T-helper 1 cell treated with Interleukin-12 subunit alpha and Interleukin-12 subunit beta and Interleukin-4 antibody, amounts not matched to agents 30 μg/mL and 1 μg/mL, for 36 hours (primary cell): Measurements from ENCODE around the gene GNG2.

Experiments used
- H3K27ac Mint-ChIP-seq: one replicate; pipeline ENCODE4 v1.8.0; 2021; ENCODE audit warnings: mild to moderate bottlenecking, mixed read lengths
- H3K27me3 Mint-ChIP-seq: one replicate; pipeline ENCODE4 v1.8.0; 2021; ENCODE audit warnings: low read depth, mixed read lengths
- H3K36me3 Mint-ChIP-seq: one replicate; pipeline ENCODE4 v1.8.0; 2021; ENCODE audit warnings: low read depth, mixed read lengths
- H3K4me1 Mint-ChIP-seq: one replicate; pipeline ENCODE4 v1.8.0; 2021; ENCODE audit warnings: low read depth, mixed read lengths
- H3K4me3 Mint-ChIP-seq: one replicate; pipeline ENCODE4 v1.8.0; 2021; ENCODE audit warnings: mild to moderate bottlenecking, moderate library complexity, mixed read lengths
- H3K9me3 Mint-ChIP-seq: one replicate; pipeline ENCODE4 v1.8.0; 2021; ENCODE audit warnings: mixed read lengths

GNG2 gene

DNA sequence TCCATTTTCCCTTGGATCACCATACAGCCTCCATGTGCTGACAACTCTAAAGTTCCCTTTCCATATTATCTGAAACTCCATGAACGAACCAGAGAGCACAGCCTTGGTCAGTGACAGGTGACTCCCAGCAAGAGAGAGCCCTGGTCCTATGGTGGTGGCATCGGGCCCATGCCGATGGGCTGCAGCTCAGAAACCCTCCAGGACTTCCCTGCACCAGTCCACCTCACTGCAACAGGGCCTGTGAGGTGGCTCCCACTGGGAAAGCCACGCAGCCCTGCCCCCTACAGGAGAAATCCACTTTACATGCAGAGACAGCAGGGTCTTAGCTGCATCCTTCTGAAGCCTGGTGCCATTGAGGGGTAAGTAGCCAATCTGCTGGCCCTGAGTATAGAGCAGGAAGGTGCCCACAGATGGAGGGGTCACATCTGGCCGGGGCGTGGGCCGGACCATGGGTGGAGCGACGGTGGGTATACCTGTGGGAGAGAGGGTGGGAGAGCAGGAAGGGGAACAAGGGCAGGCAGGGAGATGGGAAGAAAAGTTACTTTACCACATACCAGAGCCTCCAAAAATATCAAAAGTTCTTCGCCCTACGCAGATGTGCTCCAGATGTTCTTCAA, 153.7 kb downstream of the GNG2 start:
- Mint-ChIP-seq H3K27me3 (no peaks in the 10 kb centered on the region), H3K36me3 (peaks cover 19% of the 10 kb centered on the region), H3K4me1 (peaks cover 5% of the 10 kb centered on the region), H3K27ac (no peak overlapping the region), H3K9me3 (no peaks in the 10 kb centered on the region), H3K4me3 (no peak overlapping the region)

DNA sequence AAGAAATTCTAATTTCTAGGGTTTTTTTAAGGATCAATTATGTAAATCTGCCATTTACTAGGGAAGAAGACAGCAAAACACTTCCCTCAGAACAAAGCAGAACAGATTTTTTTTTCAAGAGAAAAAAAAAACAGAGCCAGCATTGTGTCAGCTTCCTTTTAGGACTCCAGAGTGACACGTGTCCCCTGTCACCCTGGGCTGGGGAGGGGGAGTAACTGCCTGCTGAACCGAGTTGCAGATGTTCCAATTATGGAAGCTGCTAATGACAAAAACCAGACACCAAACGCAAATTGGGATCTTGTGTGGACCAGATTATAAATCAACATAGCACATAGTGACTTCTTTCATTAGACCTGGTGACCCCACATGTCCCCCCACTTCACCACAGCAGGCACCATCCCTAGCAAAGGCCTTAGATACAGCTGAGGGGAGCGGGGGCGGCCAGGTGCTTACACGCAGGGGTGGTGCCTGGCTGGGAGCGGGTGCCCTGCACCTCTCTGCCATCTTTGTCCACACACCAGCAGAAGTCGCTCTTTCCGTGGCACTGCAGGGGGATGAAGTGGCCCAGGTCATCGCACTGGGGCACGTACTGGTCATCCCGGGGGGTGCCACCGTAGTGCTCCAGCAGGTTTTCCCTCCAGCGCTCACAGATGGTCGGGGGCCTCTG, 154.3 kb downstream of the GNG2 start:
- H3K27me3 Mint-ChIP-seq, result no peaks in the 10 kb centered on the region

DNA sequence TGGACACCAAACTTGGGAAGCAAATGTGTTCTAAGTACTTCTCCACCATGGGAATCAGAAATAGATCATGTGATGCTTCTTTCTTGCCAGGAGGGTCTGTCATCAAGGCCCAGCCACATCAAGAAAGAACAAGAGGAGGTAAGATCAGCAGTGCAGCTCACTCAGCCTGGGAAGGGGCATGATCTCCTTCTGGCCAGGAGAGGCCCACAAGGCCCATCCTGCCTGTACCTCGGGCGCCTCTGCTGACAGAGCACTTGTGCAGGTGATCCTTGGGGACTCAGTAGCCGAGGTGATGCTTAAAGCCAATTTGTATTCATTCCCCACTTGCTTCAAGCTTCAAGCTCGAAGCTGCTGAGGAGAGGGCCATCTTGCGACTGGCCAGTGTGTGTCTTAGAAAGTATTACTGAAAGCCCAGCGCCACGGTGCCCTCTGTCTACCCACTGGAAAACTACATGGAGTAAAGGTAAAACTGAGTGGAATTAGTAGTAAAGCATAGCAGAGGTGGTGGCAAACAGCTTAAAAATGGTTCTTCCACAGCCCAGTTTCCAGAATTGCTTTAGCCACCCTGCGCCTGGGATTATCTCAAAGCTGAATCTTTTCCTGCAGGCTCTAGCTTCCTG, 155.1 kb downstream of the GNG2 start:
- no peak overlapping the region for H3K4me3 Mint-ChIP-seq
- no peaks in the 10 kb centered on the region for H3K9me3 Mint-ChIP-seq
- peaks cover 15% of the 10 kb centered on the region for H3K36me3 Mint-ChIP-seq
- peaks cover 14% of the 10 kb centered on the region for H3K4me1 Mint-ChIP-seq
- H3K27ac Mint-ChIP-seq, result no peak overlapping the region
- H3K27me3 Mint-ChIP-seq, result no peaks in the 10 kb centered on the region

More for the DNA sequence above, 154.3 kb downstream of the GNG2 start:
- H3K4me1 Mint-ChIP-seq, result peaks cover 7% of the 10 kb centered on the region
- no peaks in the 10 kb centered on the region for H3K9me3 Mint-ChIP-seq
- H3K4me3 Mint-ChIP-seq, result no peak overlapping the region
- no peak overlapping the region for H3K27ac Mint-ChIP-seq
- peaks cover 16% of the 10 kb centered on the region for H3K36me3 Mint-ChIP-seq

DNA sequence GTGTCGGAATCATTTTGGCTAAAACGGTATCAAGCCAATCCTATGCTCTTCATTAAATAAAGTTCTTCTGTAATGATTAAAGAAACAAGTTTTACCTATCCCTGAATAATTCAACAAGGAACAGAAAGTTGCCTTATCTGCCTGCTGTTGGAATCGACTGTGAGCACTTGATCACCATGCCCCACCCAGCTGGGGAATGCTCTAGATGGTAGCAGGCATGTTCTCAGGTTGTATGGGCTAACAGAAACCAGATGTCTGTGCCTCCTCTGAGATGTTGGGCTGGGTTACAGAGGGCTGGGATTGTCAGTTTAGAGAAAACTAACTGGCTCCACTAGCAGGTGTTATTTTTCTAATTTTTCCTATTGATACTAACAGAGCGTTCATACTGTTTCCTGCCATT, 157.8 kb downstream of the GNG2 start:
- Mint-ChIP-seq H3K4me3 (no peak overlapping the region), H3K27me3 (no peaks in the 10 kb centered on the region), H3K27ac (no peak overlapping the region), H3K36me3 (peaks cover 3% of the 10 kb centered on the region), H3K4me1 (peaks cover 36% of the 10 kb centered on the region), H3K9me3 (no peaks in the 10 kb centered on the region)

DNA sequence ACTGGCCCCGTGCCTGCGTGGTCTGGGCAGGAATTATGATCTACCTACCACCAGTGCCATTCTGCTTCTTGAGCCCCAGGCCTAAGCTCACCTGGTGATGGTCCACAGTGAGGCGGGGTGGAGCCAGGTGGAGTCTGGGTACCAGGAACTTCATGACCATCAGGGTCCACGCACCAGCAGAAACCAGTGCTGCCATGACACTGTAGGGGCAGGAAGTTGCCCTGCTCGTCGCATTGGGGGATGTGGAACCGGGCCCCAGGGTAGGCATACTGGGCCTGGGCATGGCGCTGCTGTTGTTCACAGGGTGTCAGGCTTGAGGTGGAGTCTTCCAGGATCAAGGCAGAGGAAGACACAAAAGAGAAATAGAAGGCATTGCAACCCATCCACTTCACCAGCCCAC, 158.6 kb downstream of the GNG2 start:
- no peak overlapping the region for H3K4me3 Mint-ChIP-seq
- H3K27ac Mint-ChIP-seq, result no peak overlapping the region

More for the DNA sequence above, 158.6 kb downstream of the GNG2 start:
- no peaks in the 10 kb centered on the region for H3K27me3 Mint-ChIP-seq
- peaks cover 2% of the 10 kb centered on the region for H3K36me3 Mint-ChIP-seq
- H3K9me3 Mint-ChIP-seq, result no peaks in the 10 kb centered on the region
- peaks cover 33% of the 10 kb centered on the region for H3K4me1 Mint-ChIP-seq
